ENCODE results near the gene HIVEP3. TPM values are rescaled to one million over a fixed set of nuclear protein-coding genes. Genes with fewer than 3 reads are reported as not detected.

Gene HIVEP3
- total RNA-seq, 4 donors from 2014 or later = 4.6 to 8.3 (median 6.5) TPM

- Histone ChIP-seq H3K9me3 (no peaks in the 10 kb centered on the region), H3K27ac (no peak overlapping the region), H3K27me3 (no peaks in the 10 kb centered on the region), H3K4me1 (peaks cover 0 to 12% (median 5%) of the 10 kb centered on the region in 4 donors), H3K4me3 (no peak overlapping the region), H3K36me3 (no peaks in the 10 kb centered on the region)
- DNase-seq = no peak
- TF ChIP-seq CTCF (IDR thresholded peaks at IDR 0.05) (no peak), POLR2A (IDR thresholded peaks at IDR 0.05) (no peak)
These were observed 299.0 kb downstream of the HIVEP3 start for GRCh38 chr1:41619511-41620364.

- no peak for TF ChIP-seq POLR2A (IDR thresholded peaks at IDR 0.05)
- no peak for TF ChIP-seq CTCF (IDR thresholded peaks at IDR 0.05)
- H3K4me1 ChIP-seq = peaks cover 0 to 12% (median 5%) of the 10 kb centered on the region in 4 donors
These were observed 299.9 kb downstream of the HIVEP3 start for GRCh38 chr1:41618871-41619270.

GRCh38 chr1:41618066-41618825 is 300.5 kb downstream of the HIVEP3 start:
- H3K4me3 ChIP-seq = no peak overlapping the region
- H3K27ac ChIP-seq = no peak overlapping the region
- H3K9me3 ChIP-seq = no peaks in the 10 kb centered on the region
- peaks cover 0 to 5% (median 2%) of the 10 kb centered on the region in 4 donors for H3K4me1 ChIP-seq
- H3K36me3 ChIP-seq = no peaks in the 10 kb centered on the region
- no peaks in the 10 kb centered on the region for H3K27me3 ChIP-seq
- no peak for TF ChIP-seq POLR2A (IDR thresholded peaks at IDR 0.05)
- no peak for TF ChIP-seq CTCF (IDR thresholded peaks at IDR 0.05)
- peak in 1 of 3 donors; percentile 73 for DNase-seq

More at GRCh38 chr1:41618871-41619270, 299.9 kb downstream of the HIVEP3 start:
- H3K27me3 ChIP-seq = no peaks in the 10 kb centered on the region
- DNase-seq = no peak
- H3K9me3 ChIP-seq = no peaks in the 10 kb centered on the region
- H3K4me3 ChIP-seq = no peak overlapping the region
- no peak overlapping the region for H3K27ac ChIP-seq
- H3K36me3 ChIP-seq = no peaks in the 10 kb centered on the region

GRCh38 chr1:41617336-41617735 is 301.4 kb downstream of the HIVEP3 start:
- H3K27me3 ChIP-seq = no peaks in the 10 kb centered on the region
- H3K36me3 ChIP-seq = no peaks in the 10 kb centered on the region
- no peak for DNase-seq
- no peak overlapping the region for H3K4me3 ChIP-seq
- no peaks in the 10 kb centered on the region for H3K9me3 ChIP-seq
- TF ChIP-seq CTCF (IDR thresholded peaks at IDR 0.05) = no peak
- no peak for TF ChIP-seq POLR2A (IDR thresholded peaks at IDR 0.05)
- H3K4me1 ChIP-seq = peaks cover 0 to 4% (median 0%) of the 10 kb centered on the region in 4 donors
- no peak overlapping the region for H3K27ac ChIP-seq

- TF ChIP-seq POLR2A (IDR thresholded peaks at IDR 0.05) (no peak), CTCF (IDR thresholded peaks at IDR 0.05) (no peak)
- no peak for DNase-seq
- no peaks in the 10 kb centered on the region for H3K9me3 ChIP-seq
- H3K4me1 ChIP-seq = peaks cover 0 to 4% (median 0%) of the 10 kb centered on the region in 4 donors
- H3K36me3 ChIP-seq = no peaks in the 10 kb centered on the region
- no peaks in the 10 kb centered on the region for H3K27me3 ChIP-seq
- H3K4me3 ChIP-seq = no peak overlapping the region
- H3K27ac ChIP-seq = no peak overlapping the region
These were observed 302.2 kb downstream of the HIVEP3 start for GRCh38 chr1:41616563-41616962.
